Thyroid gland (tissue), 4 donors: ENCODE data around the gene NDE1. TPM values are rescaled to one million over a fixed set of nuclear protein-coding genes. Genes with fewer than 3 reads are reported as not detected.

Experiments
- DNase-seq, 2 donors: peaks; one replicate each; pipeline ENCODE4 v3.0.0-alpha.2; 2019
- H3K27ac ChIP-seq, 3 donors: fragments of 200-600 bp; sonication (generic); 1 replicate in 2 of 3; 2 replicates in 1 of 3; pipeline ENCODE4 v1.5.1; 2016 to 2019; ENCODE audit warnings: mild to moderate bottlenecking in 1 of 3, moderate library complexity in 1 of 3
- H3K27me3 ChIP-seq: fragments of 200-600 bp; sonication (generic); one replicate; pipeline ENCODE4 v1.5.1; 2019
- H3K36me3 ChIP-seq, 2 donors: fragments of 200-600 bp; sonication (generic); one replicate each; pipeline ENCODE4 v1.5.1; 2016 to 2019
- H3K4me1 ChIP-seq, 2 donors: fragments of 200-600 bp; sonication (generic); one replicate each; pipeline ENCODE4 v1.5.1; 2017 to 2019
- H3K4me3 ChIP-seq, 3 donors: fragments of 200-600 bp; sonication (generic); replicated peaks in 1 of 3; 1 replicate in 2 of 3; 2 replicates in 1 of 3; pipeline ENCODE4 v1.5.1; 2016; ENCODE audit warnings: mild to moderate bottlenecking in 1 of 3
- H3K9me3 ChIP-seq: fragments of 200-600 bp; sonication (generic); one replicate; pipeline ENCODE4 v1.5.1; 2017
- CTCF ChIP-seq, 6 experiments: fragments of 200-600 bp in 3 of 6; fragments of 450-650 bp in 3 of 6; sonication (generic) in 3 of 6; IDR thresholded peaks; one replicate each; pipeline ENCODE4 v1.5.1; 2016 to 2019; ENCODE audit warnings: antibody characterized with exemption in 6 of 6, mild to moderate bottlenecking in 2 of 6, inconsistent platforms in 1 of 6, moderate library complexity in 1 of 6
- POLR2A ChIP-seq, 2 donors: fragments of 450-650 bp; IDR thresholded peaks; one replicate each; pipeline ENCODE4 v1.6.1; 2017; ENCODE audit warnings: antibody characterized with exemption in 2 of 2, mild to moderate bottlenecking in 2 of 2, moderate library complexity in 1 of 2
- WGBS, 2 donors: methylation state at CpG; one replicate each; pipeline ENCODE4 v1.1.5; 2017; 5-methylcytosine and 5-hydroxymethylcytosine counted together
- intact Hi-C: fragments of 100-400 bp; cut with DNase I; formaldehyde crosslinking; loops from one replicate; pipeline ENCODE4 v1.15.1; 2023
- total RNA-seq, 4 donors: library from RNA; depleted of rRNA; stranded (reverse); fragments of >200 nt; gene quantifications; one replicate each; pipeline ENCODE4 v1.2.3, GENCODE V29; 2016

NDE1 gene
- total RNA-seq, result 10 to 100 TPM in 3 of 4 donors, 1 to 10 TPM in 1; 7.7 to 21.3 (median 14.7) TPM

GRCh38 chr16:15650019-15650697, at the start of gene NDE1:
NDE1 (plus strand) TSS chr16:15650245; CDS start chr16:15664779, 14,534 bp downstream.
- Histone ChIP-seq H3K9me3 (no peaks in the 10 kb centered on the region), H3K27ac (peak within 1 kb of the TSS; percentile 70 to 87 (median 75)), H3K4me3 (peak within 1 kb of the TSS; percentile 41 to 85 (median 78)), H3K4me1 (peaks cover 0 to 16% of the 10 kb centered on the region in 2 donors), H3K27me3 (no peaks in the 10 kb centered on the region), H3K36me3 (no peaks in the 10 kb centered on the region)
- DNase-seq, result peak; percentile 93 to 94
- 0 to 1% methylated on average over 11 to 13 of the region's 71 CpGs for WGBS, 2 donors
- peak in 1 of 2 donors; percentile 72 for TF ChIP-seq POLR2A (IDR thresholded peaks at IDR 0.05)
- no peak for TF ChIP-seq CTCF (IDR thresholded peaks at IDR 0.05)
- intact Hi-C loops, result no loop called here

GRCh38 chr16:15601212-15601879, 48.7 kb upstream of the NDE1 start:
- no peak for TF ChIP-seq CTCF (IDR thresholded peaks at IDR 0.05)
- TF ChIP-seq POLR2A (IDR thresholded peaks at IDR 0.05), result no peak
- Histone ChIP-seq H3K9me3 (no peaks in the 10 kb centered on the region), H3K27ac (no peak overlapping the region), H3K27me3 (no peaks in the 10 kb centered on the region), H3K4me3 (no peak overlapping the region), H3K4me1 (no peaks in the 10 kb centered on the region), H3K36me3 (peaks cover 78 to 85% of the 10 kb centered on the region in 2 donors)
- no peak for DNase-seq
- intact Hi-C loops, result no loop called here
- 88 to 91% methylated on average over 9 of the region's 9 CpGs for WGBS, 2 donors

- Histone ChIP-seq H3K27me3 (no peaks in the 10 kb centered on the region), H3K27ac (no peak overlapping the region), H3K4me1 (no peaks in the 10 kb centered on the region), H3K36me3 (peaks cover 79 to 89% of the 10 kb centered on the region in 2 donors), H3K4me3 (no peak overlapping the region), H3K9me3 (no peaks in the 10 kb centered on the region)
- 94 to 95% methylated on average over 23 of the region's 23 CpGs for WGBS, 2 donors
- intact Hi-C loops, result no loop called here
- DNase-seq, result no peak
- TF ChIP-seq CTCF (IDR thresholded peaks at IDR 0.05) (no peak), POLR2A (IDR thresholded peaks at IDR 0.05) (no peak)
Measured at GRCh38 chr16:15602285-15603044, 47.6 kb upstream of the NDE1 start.

GRCh38 chr16:15604460-15605440, 45.3 kb upstream of the NDE1 start:
- intact Hi-C loops, result no loop called here
- no peaks in the 10 kb centered on the region for H3K4me1 ChIP-seq
- peaks cover 76 to 83% of the 10 kb centered on the region in 2 donors for H3K36me3 ChIP-seq
- H3K9me3 ChIP-seq, result no peaks in the 10 kb centered on the region
- 93 to 96% methylated on average over 13 to 14 of the region's 14 CpGs for WGBS, 2 donors
- no peak overlapping the region for H3K27ac ChIP-seq
- TF ChIP-seq CTCF (IDR thresholded peaks at IDR 0.05) (no peak), POLR2A (IDR thresholded peaks at IDR 0.05) (no peak)
- no peak overlapping the region for H3K4me3 ChIP-seq
- H3K27me3 ChIP-seq, result no peaks in the 10 kb centered on the region
- DNase-seq, result no peak
